ENCODE measurements around the gene ZBED2. TPM values are rescaled to one million over a fixed set of nuclear protein-coding genes. Genes with fewer than 3 reads are reported as not detected.
A peak's percentile ranks its signal among the peaks of the same experiment; 100 is the strongest.

ZBED2 gene
- total RNA-seq (2021; ENCODE audit: unreplicated experiment) (0.10 TPM), Bru-seq, nascent RNA (percentile 16 among the genes with signal in this experiment), BruChase-seq, experiment 1, labeled RNA remaining after a 2-hour chase (not detected), BruChase-seq, experiment 2, labeled RNA remaining after a 6-hour chase (not detected)
- polyA plus RNA-seq (2012; ENCODE audit: insufficient read length) = not detected
- long read RNA-seq = 0 reads

GRCh38 chr3:111595232-111595631 is at the start of gene ZBED2:
TSS of gene ZBED2 (minus strand) at chr3:111595346. CDS start at chr3:111594201, 1,145 bp downstream.
- in situ Hi-C loops (cut with HindIII; ENCODE audit: low pct_unique_long_range_greater_than_20kb, low sequenced_read_pairs) = no loop called here
- intact Hi-C loops (cut with micrococcal nuclease; ENCODE audit: unreplicated experiment) = no loop called here
- Histone ChIP-seq H3K36me3 (ENCODE audit: control insufficient read depth, insufficient read depth, low read length) (no peaks in the 10 kb centered on the region), H3K4me1 (ENCODE audit: control insufficient read depth, insufficient read depth, low read length) (no peaks in the 10 kb centered on the region), H3K4me3 (ENCODE audit: low read depth in 2 of 2, low read length in 2 of 2) (no peak within 1 kb of the TSS), H3K9me3 (ENCODE audit: control insufficient read depth, insufficient read depth, low read depth, low read length) (no peaks in the 10 kb centered on the region), H3K27me3 (ENCODE audit: control insufficient read depth, insufficient read depth, low read length) (no peaks in the 10 kb centered on the region), H3K27ac (ENCODE audit: low read length) (no peak within 1 kb of the TSS)
- no peak for DNase-seq (ENCODE audit: low read depth, low spot score)
- POLR2A ChIA-PET = no interaction called here
- TF ChIP-seq POLR2AphosphoS5 (IDR thresholded peaks at IDR 0.05; ENCODE audit: low read depth, low read length) (no peak), CTCF (IDR thresholded peaks at IDR 0.05) (no peak), TCF7L2 (IDR thresholded peaks at IDR 0.05; ENCODE audit: low read depth, low read length) (no peak), REST (IDR thresholded peaks at IDR 0.05; ENCODE audit: insufficient read depth in 1 of 2, low read depth in 2 of 2, low read length in 1 of 2) (no peak)
- CTCF ChIA-PET = no interaction called here
- no TSS peak for BruUV-seq (replicated peaks)
- no peak for ATAC-seq

- no peak for ATAC-seq
- intact Hi-C loops (cut with micrococcal nuclease; ENCODE audit: unreplicated experiment) = no loop called here
- H3K36me3 ChIP-seq (ENCODE audit: control insufficient read depth, insufficient read depth, low read length) = no peaks in the 10 kb centered on the region
- ChIA-PET POLR2A (no interaction called here), CTCF (no interaction called here)
- no peaks in the 10 kb centered on the region for H3K27me3 ChIP-seq (ENCODE audit: control insufficient read depth, insufficient read depth, low read length)
- in situ Hi-C loops (cut with HindIII; ENCODE audit: low pct_unique_long_range_greater_than_20kb, low sequenced_read_pairs) = no loop called here
- no peak overlapping the region for H3K4me3 ChIP-seq (ENCODE audit: low read depth in 2 of 2, low read length in 2 of 2)
- H3K9me3 ChIP-seq (ENCODE audit: control insufficient read depth, insufficient read depth, low read depth, low read length) = no peaks in the 10 kb centered on the region
- H3K27ac ChIP-seq (ENCODE audit: low read length) = no peak overlapping the region
- no peaks in the 10 kb centered on the region for H3K4me1 ChIP-seq (ENCODE audit: control insufficient read depth, insufficient read depth, low read length)
- no peak for DNase-seq (ENCODE audit: low read depth, low spot score)
- TF ChIP-seq SIN3A (IDR thresholded peaks at IDR 0.05; ENCODE audit: borderline replicate concordance, insufficient read depth, low read depth, low read length) (no peak), REST (IDR thresholded peaks at IDR 0.05; ENCODE audit: insufficient read depth in 1 of 2, low read depth in 2 of 2, low read length in 1 of 2) (no peak), TCF7L2 (IDR thresholded peaks at IDR 0.05; ENCODE audit: low read depth, low read length) (no peak), CTCF (IDR thresholded peaks at IDR 0.05) (no peak), POLR2AphosphoS5 (IDR thresholded peaks at IDR 0.05; ENCODE audit: low read depth, low read length) (no peak)
- BruUV-seq (replicated peaks) = no TSS peak
These were observed 44.2 kb upstream of the ZBED2 start for GRCh38 chr3:111639316-111639715.

All from Panc1 (cell line).